ENCODE data around the gene IGFBP5.

The IGFBP5 gene

GRCh38 chr2:216710551-216711301 is 15.4 kb upstream of the IGFBP5 start:
- Histone ChIP-seq H3K9me2 (replicated peaks; ENCODE audit: control insufficient read depth, low read length) (no peaks in the 10 kb centered on the region), H3K27ac (ENCODE audit: low read depth, low read length) (no peak overlapping the region), H3F3A (ENCODE audit: control insufficient read depth, insufficient read depth) (no peaks in the 10 kb centered on the region), H3K27me3 (ENCODE audit: control insufficient read depth, low read length) (peaks cover 5% of the 10 kb centered on the region; the same call in 1 of the 2 replicates), H3K36me3 (ENCODE audit: control insufficient read depth, low read length) (no peaks in the 10 kb centered on the region), H3K4me2 (ENCODE audit: low read length) (no peak overlapping the region), H3K9me3 (ENCODE audit: control insufficient read depth, insufficient read depth, low read length) (no peaks in the 10 kb centered on the region), H3K4me3 (ENCODE audit: low read length) (no peak overlapping the region), H3K79me2 (ENCODE audit: control insufficient read depth, low read length) (no peaks in the 10 kb centered on the region), H4K20me1 (ENCODE audit: control insufficient read depth, insufficient read depth, low read depth, low read length) (no peaks in the 10 kb centered on the region), H3K4me1 (ENCODE audit: control insufficient read depth, low read length) (no peaks in the 10 kb centered on the region)
- TF ChIP-seq, protein P1, sequence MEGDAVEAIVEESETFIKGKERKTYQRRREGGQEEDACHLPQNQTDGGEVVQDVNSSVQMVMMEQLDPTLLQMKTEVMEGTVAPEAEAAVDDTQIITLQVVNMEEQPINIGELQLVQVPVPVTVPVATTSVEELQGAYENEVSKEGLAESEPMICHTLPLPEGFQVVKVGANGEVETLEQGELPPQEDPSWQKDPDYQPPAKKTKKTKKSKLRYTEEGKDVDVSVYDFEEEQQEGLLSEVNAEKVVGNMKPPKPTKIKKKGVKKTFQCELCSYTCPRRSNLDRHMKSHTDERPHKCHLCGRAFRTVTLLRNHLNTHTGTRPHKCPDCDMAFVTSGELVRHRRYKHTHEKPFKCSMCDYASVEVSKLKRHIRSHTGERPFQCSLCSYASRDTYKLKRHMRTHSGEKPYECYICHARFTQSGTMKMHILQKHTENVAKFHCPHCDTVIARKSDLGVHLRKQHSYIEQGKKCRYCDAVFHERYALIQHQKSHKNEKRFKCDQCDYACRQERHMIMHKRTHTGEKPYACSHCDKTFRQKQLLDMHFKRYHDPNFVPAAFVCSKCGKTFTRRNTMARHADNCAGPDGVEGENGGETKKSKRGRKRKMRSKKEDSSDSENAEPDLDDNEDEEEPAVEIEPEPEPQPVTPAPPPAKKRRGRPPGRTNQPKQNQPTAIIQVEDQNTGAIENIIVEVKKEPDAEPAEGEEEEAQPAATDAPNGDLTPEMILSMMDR (IDR thresholded peaks at IDR 0.05; ENCODE audit: low read depth, low read length, poor library complexity, severe bottlenecking) = no peak
- TF ChIP-seq EZH2phosphoT487 (IDR thresholded peaks at IDR 0.05; ENCODE audit: borderline replicate concordance, low read length) = no peak

GRCh38 chr2:216702756-216703155 is 7.4 kb upstream of the IGFBP5 start:
- H3K27ac ChIP-seq (ENCODE audit: low read depth, low read length) = no peak overlapping the region
- H3K9me3 ChIP-seq (ENCODE audit: control insufficient read depth, insufficient read depth, low read length) = no peaks in the 10 kb centered on the region
- no peak for TF ChIP-seq EZH2phosphoT487 (IDR thresholded peaks at IDR 0.05; ENCODE audit: borderline replicate concordance, low read length)
- TF ChIP-seq, protein P1 (IDR thresholded peaks at IDR 0.05; ENCODE audit: low read depth, low read length, poor library complexity, severe bottlenecking) = no peak
- H3F3A ChIP-seq (ENCODE audit: control insufficient read depth, insufficient read depth) = no peaks in the 10 kb centered on the region
- no peaks in the 10 kb centered on the region for H3K79me2 ChIP-seq (ENCODE audit: control insufficient read depth, low read length)
- peaks cover 16% of the 10 kb centered on the region for H3K27me3 ChIP-seq (ENCODE audit: control insufficient read depth, low read length)
- H3K4me1 ChIP-seq (ENCODE audit: control insufficient read depth, low read length) = no peaks in the 10 kb centered on the region
- H3K4me3 ChIP-seq (ENCODE audit: low read length) = no peak overlapping the region
- H3K9me2 ChIP-seq (replicated peaks; ENCODE audit: control insufficient read depth, low read length) = no peaks in the 10 kb centered on the region
- H3K36me3 ChIP-seq (ENCODE audit: control insufficient read depth, low read length) = no peaks in the 10 kb centered on the region
- H3K4me2 ChIP-seq (ENCODE audit: low read length) = no peak overlapping the region
- no peaks in the 10 kb centered on the region for H4K20me1 ChIP-seq (ENCODE audit: control insufficient read depth, insufficient read depth, low read depth, low read length)

DNA sequence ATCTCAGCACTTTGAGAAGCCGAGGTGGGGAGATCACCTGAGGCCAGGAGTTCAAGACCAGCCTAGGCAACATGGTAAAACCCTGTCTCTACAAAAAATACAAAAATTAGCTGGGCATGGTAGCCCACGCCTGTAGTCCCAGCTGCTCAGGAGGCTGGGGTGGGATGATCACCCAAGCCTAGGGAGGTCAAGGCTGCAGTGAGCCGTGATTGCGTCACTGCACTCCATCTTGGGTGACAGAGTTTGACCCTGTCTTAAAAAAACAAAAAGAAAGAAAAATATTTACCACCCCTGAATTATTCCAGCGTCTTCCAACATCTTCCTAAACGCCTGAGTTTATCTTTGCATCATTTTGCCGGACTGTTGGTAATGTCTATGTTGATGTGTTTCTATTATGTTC is 6.2 kb upstream of the IGFBP5 start:
- TF ChIP-seq EZH2phosphoT487 (IDR thresholded peaks at IDR 0.05; ENCODE audit: borderline replicate concordance, low read length) = no peak
- TF ChIP-seq, protein P1 (IDR thresholded peaks at IDR 0.05; ENCODE audit: low read depth, low read length, poor library complexity, severe bottlenecking) = no peak
- no peaks in the 10 kb centered on the region for H3K36me3 ChIP-seq (ENCODE audit: control insufficient read depth, low read length)

More for the DNA sequence above, 6.2 kb upstream of the IGFBP5 start:
- H4K20me1 ChIP-seq (ENCODE audit: control insufficient read depth, insufficient read depth, low read depth, low read length) = no peaks in the 10 kb centered on the region
- no peaks in the 10 kb centered on the region for H3F3A ChIP-seq (ENCODE audit: control insufficient read depth, insufficient read depth)
- no peaks in the 10 kb centered on the region for H3K4me1 ChIP-seq (ENCODE audit: control insufficient read depth, low read length)
- H3K27ac ChIP-seq (ENCODE audit: low read depth, low read length) = no peak overlapping the region
- H3K4me3 ChIP-seq (ENCODE audit: low read length) = no peak overlapping the region
- no peaks in the 10 kb centered on the region for H3K9me3 ChIP-seq (ENCODE audit: control insufficient read depth, insufficient read depth, low read length)
- H3K79me2 ChIP-seq (ENCODE audit: control insufficient read depth, low read length) = no peaks in the 10 kb centered on the region
- H3K9me2 ChIP-seq (replicated peaks; ENCODE audit: control insufficient read depth, low read length) = no peaks in the 10 kb centered on the region
- H3K27me3 ChIP-seq (ENCODE audit: control insufficient read depth, low read length) = peaks cover 25% of the 10 kb centered on the region
- no peak overlapping the region for H3K4me2 ChIP-seq (ENCODE audit: low read length)

Measured in DOHH2 (cell line).